Effector memory CD4-positive, alpha-beta T cell (primary cell): ENCODE data around the gene INF2.

ENCODE experiments used
- DNase-seq, 3 donors: peaks; one replicate each; pipeline ENCODE4 v3.0.0-alpha.2; 2020
- H3K27ac ChIP-seq: 2 replicates; pipeline ENCODE4 v1.7.0; 2013; ENCODE audit warnings: mild to moderate bottlenecking, low read length, moderate library complexity; ENCODE audit not compliant: insufficient read depth, poor library complexity, severe bottlenecking
- H3K27me3 ChIP-seq: replicated peaks from 2 replicates; pipeline ENCODE4 v1.7.0; 2013; ENCODE audit warnings: mild to moderate bottlenecking, low read length; ENCODE audit not compliant: insufficient read depth, control insufficient read depth, poor library complexity, severe bottlenecking
- H3K36me3 ChIP-seq: 2 replicates; pipeline ENCODE4 v1.7.0; 2013; ENCODE audit warnings: mild to moderate bottlenecking, low read length, moderate library complexity; ENCODE audit not compliant: control insufficient read depth, insufficient read depth
- H3K4me1 ChIP-seq: 2 replicates; pipeline ENCODE4 v1.7.0; 2013; ENCODE audit warnings: low read length, mild to moderate bottlenecking; ENCODE audit not compliant: control insufficient read depth, insufficient read depth, poor library complexity, severe bottlenecking
- H3K4me3 ChIP-seq: 2 replicates; pipeline ENCODE4 v1.7.0; 2013; ENCODE audit warnings: low read length, low read depth, mild to moderate bottlenecking; ENCODE audit not compliant: insufficient read depth, poor library complexity, severe bottlenecking
- H3K9me3 ChIP-seq: 2 replicates; pipeline ENCODE4 v1.7.0; 2013; ENCODE audit warnings: mild to moderate bottlenecking, low read length, moderate library complexity; ENCODE audit not compliant: control insufficient read depth
- total RNA-seq, 3 donors: gene quantifications; one replicate each; lab custom pipeline; 2026; lab: John Stamatoyannopoulos, UW

Gene INF2
- total RNA-seq: 44.8 to 74.5 (median 55.9) reads per million in 3 donors

GRCh38 chr14:104689109-104689880 is at the start of gene INF2:
Gene INF2, plus strand, starts transcription at chr14:104689618. Its CDS starts 11,748 bp downstream, at chr14:104701366.
- Histone ChIP-seq H3K27ac (peak within 1 kb of the TSS; percentile 63), H3K27me3 (no peaks in the 10 kb centered on the region), H3K4me3 (peak within 1 kb of the TSS; percentile 79), H3K4me1 (peaks cover 70% of the 10 kb centered on the region), H3K36me3 (no peaks in the 10 kb centered on the region), H3K9me3 (no peaks in the 10 kb centered on the region)
- DNase-seq: peak in 2 of 3 donors; percentile 33 to 52

GRCh38 chr14:104639885-104640548 is 49.4 kb upstream of the INF2 start:
- no peaks in the 10 kb centered on the region for H3K4me1 ChIP-seq
- H3K9me3 ChIP-seq: no peaks in the 10 kb centered on the region
- H3K27ac ChIP-seq: no peak overlapping the region
- no peak overlapping the region for H3K4me3 ChIP-seq
- DNase-seq: peak in 1 of 3 donors; percentile 28
- H3K27me3 ChIP-seq: peaks cover 13% of the 10 kb centered on the region
- H3K36me3 ChIP-seq: no peaks in the 10 kb centered on the region

- Histone ChIP-seq H3K36me3 (no peaks in the 10 kb centered on the region), H3K9me3 (no peaks in the 10 kb centered on the region), H3K27ac (no peak overlapping the region), H3K4me3 (no peak overlapping the region), H3K4me1 (no peaks in the 10 kb centered on the region), H3K27me3 (peaks cover 10% of the 10 kb centered on the region)
- DNase-seq: no peak
Observed at GRCh38 chr14:104640681-104641080, 48.7 kb upstream of the INF2 start.

- Histone ChIP-seq H3K9me3 (no peaks in the 10 kb centered on the region), H3K4me3 (no peak overlapping the region), H3K27me3 (peaks cover 10% of the 10 kb centered on the region), H3K4me1 (no peaks in the 10 kb centered on the region), H3K36me3 (no peaks in the 10 kb centered on the region), H3K27ac (no peak overlapping the region)
- no peak for DNase-seq
Observed at GRCh38 chr14:104641753-104642539, 47.5 kb upstream of the INF2 start.

GRCh38 chr14:104642540-104642868 is 46.9 kb upstream of the INF2 start:
- no peaks in the 10 kb centered on the region for H3K4me1 ChIP-seq
- no peaks in the 10 kb centered on the region for H3K36me3 ChIP-seq
- H3K4me3 ChIP-seq: no peak overlapping the region
- H3K27ac ChIP-seq: no peak overlapping the region
- no peak for DNase-seq
- no peaks in the 10 kb centered on the region for H3K9me3 ChIP-seq
- H3K27me3 ChIP-seq: peaks cover 10% of the 10 kb centered on the region

GRCh38 chr14:104643306-104643705 is 46.1 kb upstream of the INF2 start:
- H3K4me1 ChIP-seq: no peaks in the 10 kb centered on the region
- DNase-seq: no peak
- H3K4me3 ChIP-seq: no peak overlapping the region
- no peak overlapping the region for H3K27ac ChIP-seq
- no peaks in the 10 kb centered on the region for H3K36me3 ChIP-seq
- no peaks in the 10 kb centered on the region for H3K9me3 ChIP-seq
- peaks cover 10% of the 10 kb centered on the region for H3K27me3 ChIP-seq

- no peak overlapping the region for H3K4me3 ChIP-seq
- no peaks in the 10 kb centered on the region for H3K36me3 ChIP-seq
- DNase-seq: no peak
- H3K27ac ChIP-seq: no peak overlapping the region
- H3K9me3 ChIP-seq: no peaks in the 10 kb centered on the region
- peaks cover 8% of the 10 kb centered on the region for H3K27me3 ChIP-seq
- H3K4me1 ChIP-seq: no peaks in the 10 kb centered on the region
Observed at GRCh38 chr14:104644091-104644635, 45.3 kb upstream of the INF2 start.

GRCh38 chr14:104644656-104645378 is 44.6 kb upstream of the INF2 start:
- peaks cover 5% of the 10 kb centered on the region for H3K27me3 ChIP-seq
- no peak overlapping the region for H3K27ac ChIP-seq
- no peak for DNase-seq
- H3K4me3 ChIP-seq: no peak overlapping the region
- no peaks in the 10 kb centered on the region for H3K36me3 ChIP-seq
- H3K9me3 ChIP-seq: no peaks in the 10 kb centered on the region
- H3K4me1 ChIP-seq: no peaks in the 10 kb centered on the region

- H3K4me3 ChIP-seq: no peak overlapping the region
- no peak for DNase-seq
- H3K36me3 ChIP-seq: no peaks in the 10 kb centered on the region
- no peaks in the 10 kb centered on the region for H3K9me3 ChIP-seq
- peaks cover 5% of the 10 kb centered on the region for H3K27me3 ChIP-seq
- no peak overlapping the region for H3K27ac ChIP-seq
- no peaks in the 10 kb centered on the region for H3K4me1 ChIP-seq
Observed at GRCh38 chr14:104647467-104648043, 41.9 kb upstream of the INF2 start.
